Skin epidermis (tissue), 12 donors: ENCODE data around the gene SALL4.
"Not testable (repeated sequence)": the region's sequence is repeated elsewhere in the genome, so short reads cannot be mapped to it uniquely, and the experiment has no call there.

Experiments
- H3K27ac ChIP-seq, 21 experiments: fragments of 200-600 bp; sonication (generic) in 11 of 21; one replicate each; pipeline ENCODE4 v1.5.0; 2020; ENCODE audit warnings: mild to moderate bottlenecking in 3 of 21, inconsistent platforms in 2 of 21, moderate library complexity in 2 of 21
- H3K4me3 ChIP-seq, 7 experiments: fragments of 200-600 bp; sonication (generic) in 2 of 7; one replicate each; pipeline ENCODE4 v1.5.0; 2020; ENCODE audit warnings: inconsistent platforms in 2 of 7, mild to moderate bottlenecking in 2 of 7, moderate library complexity in 1 of 7

Gene SALL4

GRCh38 chr20:51802170-51802751 is at the start of gene SALL4:
Gene SALL4 (minus strand): TSS chr20:51802521. CDS start chr20:51802408, 113 bp downstream.
- Histone ChIP-seq H3K27ac (no peak within 1 kb of the TSS), H3K4me3 (peak within 1 kb of the TSS; percentile 12 to 45 (median 37))

GRCh38 chr20:51848346-51848745 is 46.0 kb upstream of the SALL4 start:
- H3K27ac ChIP-seq = no peak overlapping the region
- H3K4me3 ChIP-seq = no peak overlapping the region

DNA sequence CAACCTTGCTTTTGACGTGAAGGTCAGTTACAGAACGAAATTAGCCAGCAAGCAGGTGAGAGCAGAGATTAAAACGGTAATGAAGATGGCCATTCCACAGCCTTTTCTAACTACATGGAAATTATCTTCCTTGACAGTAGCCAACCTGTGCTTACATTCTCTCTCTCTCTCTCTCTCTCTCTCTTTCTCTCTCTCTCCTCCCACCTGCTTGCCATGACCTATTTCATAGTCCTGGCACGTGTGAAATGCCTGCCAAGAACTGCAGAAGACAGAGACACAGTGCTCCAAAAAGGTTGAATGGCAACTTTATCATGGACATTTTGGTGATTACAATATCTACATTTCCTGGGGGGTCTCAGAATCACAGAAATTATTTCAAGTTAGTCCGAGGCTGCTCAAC is 38.5 kb upstream of the SALL4 start:
- Histone ChIP-seq H3K4me3 (no peak overlapping the region), H3K27ac (no peak overlapping the region)

- Histone ChIP-seq H3K27ac (no peak overlapping the region), H3K4me3 (no peak overlapping the region)
Measured at GRCh38 chr20:51837876-51838420, 35.6 kb upstream of the SALL4 start.

- no peak overlapping the region for H3K4me3 ChIP-seq
- no peak overlapping the region for H3K27ac ChIP-seq
Measured at GRCh38 chr20:51837436-51837835, 35.1 kb upstream of the SALL4 start.

DNA sequence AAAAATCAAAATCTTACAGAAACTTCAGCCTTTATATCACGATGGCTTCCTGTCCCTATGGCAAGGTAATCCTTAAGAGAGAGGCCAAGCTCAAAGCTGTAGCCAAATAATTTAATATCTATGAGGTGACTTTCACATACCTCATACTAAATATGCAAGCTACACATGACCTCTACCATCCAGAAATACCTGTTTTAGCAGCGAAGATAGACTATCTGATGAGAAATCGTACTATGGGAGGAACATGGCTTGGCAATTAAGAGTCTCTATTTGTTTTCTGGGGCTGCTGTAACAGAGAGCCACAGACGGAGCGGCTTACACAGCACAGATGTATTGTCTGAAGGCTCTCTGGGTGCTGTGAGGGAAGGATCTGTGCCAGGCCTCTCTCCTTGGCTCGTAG is 31.0 kb upstream of the SALL4 start:
- H3K27ac ChIP-seq = peak overlapping the region in 1 of 21 experiments; percentile 24
- H3K4me3 ChIP-seq = no peak overlapping the region

DNA sequence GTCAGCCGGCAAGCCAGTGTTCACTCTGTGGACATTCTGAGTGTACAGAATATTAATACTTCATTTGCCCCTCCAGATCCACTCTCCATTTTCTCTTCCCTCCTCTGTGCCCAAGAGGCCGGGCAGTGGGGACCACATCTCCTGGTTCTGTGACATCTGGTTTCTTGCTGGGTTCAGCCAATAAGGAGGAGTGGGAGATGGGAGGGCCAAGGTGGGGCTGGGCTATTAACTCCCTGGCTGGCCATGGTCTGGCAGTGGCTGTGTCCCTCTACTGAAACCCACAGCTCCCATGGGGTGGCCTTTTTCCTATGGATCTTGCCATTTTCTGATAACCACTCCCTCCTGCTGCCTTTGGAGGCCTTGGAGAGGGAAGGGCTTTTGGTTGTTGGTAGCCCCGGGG is 30.0 kb upstream of the SALL4 start:
- Histone ChIP-seq H3K27ac (no peak overlapping the region), H3K4me3 (no peak overlapping the region)

DNA sequence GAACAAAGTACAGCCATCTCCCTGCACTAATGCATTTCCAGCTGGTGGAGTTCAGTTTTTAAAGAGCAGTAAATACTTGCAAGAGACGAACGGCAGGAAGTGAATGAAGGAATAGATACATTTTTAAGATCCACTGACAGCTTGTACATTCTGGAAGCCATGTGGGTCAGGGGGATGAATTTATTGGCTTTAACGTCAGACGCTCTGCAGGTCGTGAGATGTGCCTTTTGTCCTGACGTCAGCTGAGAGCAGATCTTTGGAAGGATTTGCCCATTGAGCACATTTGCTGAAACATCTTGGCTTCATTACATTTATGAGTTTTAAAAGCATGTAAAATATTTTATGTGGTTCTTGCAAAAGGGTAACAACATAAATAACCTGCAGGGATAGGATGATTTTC is 29.5 kb upstream of the SALL4 start:
- Histone ChIP-seq H3K27ac (no peak overlapping the region), H3K4me3 (no peak overlapping the region)

- Histone ChIP-seq H3K4me3 (no peak overlapping the region), H3K27ac (no peak overlapping the region)
Measured at GRCh38 chr20:51830538-51830937, 28.2 kb upstream of the SALL4 start.

- Histone ChIP-seq H3K4me3 (no peak overlapping the region), H3K27ac (no peak overlapping the region)
Measured at GRCh38 chr20:51828762-51829161, 26.4 kb upstream of the SALL4 start.

- H3K4me3 ChIP-seq = no peak overlapping the region
- no peak overlapping the region for H3K27ac ChIP-seq
Measured at GRCh38 chr20:51826372-51826771, 24.1 kb upstream of the SALL4 start.

DNA sequence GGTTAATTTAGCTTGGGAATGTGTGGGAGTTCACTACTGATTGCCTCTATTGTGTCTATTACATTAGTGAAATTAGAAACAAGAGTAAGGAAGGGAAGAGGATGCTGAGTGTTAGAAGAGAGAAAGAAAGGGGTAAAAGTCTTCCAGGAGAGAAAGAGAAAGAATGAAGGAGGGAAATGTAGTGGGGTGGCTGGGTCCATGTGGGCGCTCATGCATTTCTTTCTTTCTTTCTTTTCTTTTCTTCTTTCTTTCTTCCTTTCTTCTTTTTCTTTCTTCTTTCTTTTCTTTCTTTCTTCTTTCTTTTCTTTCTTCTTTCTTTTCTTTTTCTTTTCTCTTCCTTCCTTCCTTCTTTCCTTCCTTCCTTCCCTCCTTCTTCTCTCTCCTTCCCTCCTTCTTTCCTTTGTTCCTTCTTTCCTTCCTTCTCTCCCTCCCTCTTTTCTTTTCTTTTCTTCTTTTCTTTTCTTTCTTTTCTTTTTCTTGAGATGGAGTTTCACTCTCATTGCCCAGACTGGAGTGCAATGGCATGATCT is 16.2 kb upstream of the SALL4 start:
- no peak overlapping the region for H3K4me3 ChIP-seq
- no peak overlapping the region for H3K27ac ChIP-seq

- H3K4me3 ChIP-seq = not testable (repeated sequence)
Measured at GRCh38 chr20:51816856-51817255, 14.5 kb upstream of the SALL4 start.

DNA sequence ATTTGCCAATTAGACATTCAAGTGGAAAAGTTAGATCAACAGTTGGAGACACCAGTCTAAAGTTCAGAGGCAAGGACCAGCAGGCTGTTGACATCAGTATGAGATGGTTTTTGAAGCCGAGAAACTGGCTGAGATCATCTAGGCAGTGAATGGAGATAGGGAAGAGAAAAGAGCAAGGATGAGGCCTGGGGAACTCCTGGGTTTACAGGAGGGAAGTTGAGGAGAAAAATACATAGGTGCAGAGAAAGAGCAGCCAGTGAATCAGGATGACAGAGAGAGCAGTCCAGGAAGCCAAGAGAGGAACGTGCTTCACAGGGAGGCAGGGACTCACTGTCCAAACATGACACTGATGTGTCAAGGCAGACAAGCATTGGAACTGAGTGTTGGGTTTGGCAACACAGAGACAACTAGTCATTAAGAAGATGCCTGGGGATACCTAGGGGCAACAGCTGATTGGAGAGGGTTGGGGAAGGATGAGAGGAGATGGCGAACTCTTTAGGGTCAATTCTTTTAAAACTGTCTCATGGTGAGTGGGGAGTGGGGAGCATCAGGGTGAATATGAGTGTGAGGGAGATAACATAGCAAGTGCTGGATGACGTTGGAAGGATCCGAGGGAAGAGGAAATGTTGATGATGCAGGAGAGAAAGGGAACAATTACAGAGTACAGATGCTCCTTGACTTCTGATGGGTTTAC is 13.2 kb upstream of the SALL4 start:
- Histone ChIP-seq H3K27ac (no peak overlapping the region), H3K4me3 (no peak overlapping the region)

More at GRCh38 chr20:51816856-51817255, 14.5 kb upstream of the SALL4 start:
- not testable (repeated sequence) for H3K27ac ChIP-seq

GRCh38 chr20:51812861-51813260 is 10.5 kb upstream of the SALL4 start:
- Histone ChIP-seq H3K27ac (no peak overlapping the region), H3K4me3 (no peak overlapping the region)

DNA sequence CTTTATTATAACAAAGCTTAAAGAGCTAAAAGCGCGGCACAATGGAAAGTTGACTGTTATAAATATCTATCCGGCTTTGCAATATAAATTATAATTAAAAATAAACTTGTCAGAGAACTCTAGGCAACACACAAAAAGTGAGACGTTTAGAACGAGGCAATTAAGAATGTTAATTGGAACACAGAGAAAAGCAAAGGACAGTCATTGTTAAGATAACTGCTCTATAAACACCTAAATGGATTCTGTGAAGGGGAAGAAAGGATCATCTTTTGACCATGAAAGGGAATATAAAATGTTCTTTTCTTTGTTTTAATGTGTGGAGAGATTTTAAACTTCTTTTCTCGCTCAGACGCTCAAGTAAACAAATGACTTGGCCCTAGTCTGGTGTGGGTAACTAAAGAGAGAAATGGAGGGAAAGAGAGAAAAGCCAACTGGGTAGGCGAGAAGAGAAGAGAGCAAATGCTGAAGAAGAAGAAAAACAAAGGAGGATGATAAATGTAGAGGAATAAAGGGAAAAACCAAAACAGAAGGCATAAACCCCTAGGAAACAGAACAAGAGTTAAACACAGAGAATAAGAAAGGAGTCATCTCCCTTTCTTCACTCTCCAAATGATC is 9.3 kb upstream of the SALL4 start:
- Histone ChIP-seq H3K4me3 (no peak overlapping the region), H3K27ac (no peak overlapping the region)

DNA sequence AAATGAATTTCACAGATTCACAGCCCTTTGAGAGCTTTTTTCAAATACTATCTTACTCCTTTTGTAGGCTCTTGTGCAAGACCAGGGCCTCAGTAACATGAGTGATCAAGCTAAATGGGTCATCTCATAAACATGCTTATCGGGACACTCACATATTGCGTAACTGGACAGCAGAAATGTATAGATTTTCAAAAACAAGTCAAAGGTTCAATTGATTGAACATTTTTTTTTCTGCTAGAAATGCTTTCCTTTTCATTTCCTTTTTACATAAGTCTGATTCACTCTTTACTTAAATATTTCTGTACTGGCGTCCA is 8.7 kb upstream of the SALL4 start:
- Histone ChIP-seq H3K27ac (no peak overlapping the region), H3K4me3 (no peak overlapping the region)

DNA sequence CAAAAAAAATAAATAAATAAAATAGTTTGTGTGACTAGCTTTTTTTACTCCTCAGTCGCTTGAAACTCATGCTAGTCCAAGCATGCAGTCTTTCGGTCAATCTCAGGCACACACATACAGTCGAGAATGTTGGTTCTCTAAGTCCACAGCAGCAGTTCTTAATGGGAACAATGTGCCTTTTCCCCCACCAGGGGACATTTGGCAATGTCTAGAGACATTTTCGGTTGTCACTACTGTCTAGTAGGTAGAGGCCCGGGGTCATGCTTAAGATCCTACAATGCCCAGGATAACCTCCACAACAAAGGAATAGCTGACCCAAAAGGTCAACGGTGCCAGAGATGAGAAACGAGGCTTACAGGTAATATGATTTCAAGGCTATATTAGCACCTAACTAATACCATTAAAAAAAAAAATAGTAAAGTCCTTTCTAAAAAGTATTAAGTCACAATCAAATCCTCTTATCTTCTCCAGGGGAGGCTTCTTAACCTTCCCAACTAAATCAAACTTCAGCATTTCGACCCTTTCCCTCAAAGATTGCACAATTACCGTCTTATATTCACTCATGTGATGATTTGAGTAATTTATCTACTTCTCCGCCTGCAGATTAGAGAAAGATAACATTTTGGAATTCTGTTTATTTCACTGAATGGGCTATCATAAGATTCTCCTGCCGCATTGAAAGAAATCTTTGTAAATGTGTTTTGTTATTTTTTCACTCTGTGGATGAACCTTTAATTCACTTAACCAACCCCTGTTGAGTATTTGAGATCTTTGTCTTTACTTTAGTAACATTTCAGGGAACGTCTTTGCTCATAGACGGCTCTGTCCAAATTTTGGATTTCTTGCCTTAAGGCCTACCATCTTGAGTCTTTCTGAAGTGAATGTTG is 8.1 kb upstream of the SALL4 start:
- Histone ChIP-seq H3K4me3 (no peak overlapping the region), H3K27ac (no peak overlapping the region)

GRCh38 chr20:51807720-51808250 is 5.5 kb upstream of the SALL4 start:
- Histone ChIP-seq H3K4me3 (no peak overlapping the region), H3K27ac (no peak overlapping the region)

GRCh38 chr20:51804754-51805153 is 2.4 kb upstream of the SALL4 start:
- no peak overlapping the region for H3K4me3 ChIP-seq

More at GRCh38 chr20:51804754-51805153, 2.4 kb upstream of the SALL4 start:
- H3K27ac ChIP-seq = no peak overlapping the region
